MCF 10A (cell line): ENCODE results near the gene SLC25A42. TPM values are rescaled to one million over a fixed set of nuclear protein-coding genes. Genes with fewer than 3 reads are reported as not detected.

Experiments
- BruUV-seq: library from RNA; stranded (reverse); fragments of 400-500 nt; replicated peaks from 2 replicates; lab custom pipeline; 2021; lab: Mats Ljungman, UMichigan
- CTCF ChIA-PET: fragments of 300-600 bp; sonication (Branson Sonifier 250); formaldehyde crosslinking; extraction: SDS; loops from one replicate; lab custom pipeline; 2021; ENCODE audit warnings: antibody characterized with exemption, inconsistent platforms; lab: Yijun Ruan, JAX
- POLR2A ChIA-PET: fragments of 300-600, 350-650 bp; sonication (Branson Sonifier 250); formaldehyde crosslinking; extraction: SDS; loops from one replicate; lab custom pipeline; 2020; ENCODE audit warnings: antibody characterized with exemption, inconsistent platforms; lab: Yijun Ruan, JAX
- DNase-seq: peaks from one replicate; pipeline ENCODE4 v3.0.0-alpha.2; 2018; ENCODE audit not compliant: unreplicated experiment
- H3K27ac Mint-ChIP-seq: one replicate; pipeline ENCODE4 v1.8.0; 2022; ENCODE audit warnings: mild to moderate bottlenecking, low read depth, mixed read lengths; ENCODE audit not compliant: unreplicated experiment
- H3K27me3 Mint-ChIP-seq: one replicate; pipeline ENCODE4 v1.8.0; 2022; ENCODE audit warnings: mixed read lengths; ENCODE audit not compliant: insufficient read depth, unreplicated experiment
- H3K36me3 Mint-ChIP-seq: one replicate; pipeline ENCODE4 v1.8.0; 2022; ENCODE audit warnings: mild to moderate bottlenecking, moderate library complexity, mixed read lengths; ENCODE audit not compliant: insufficient read depth, unreplicated experiment
- H3K4me1 Mint-ChIP-seq: one replicate; pipeline ENCODE4 v1.8.0; 2022; ENCODE audit warnings: mixed read lengths; ENCODE audit not compliant: insufficient read depth, unreplicated experiment
- H3K4me3 Mint-ChIP-seq: one replicate; pipeline ENCODE4 v1.8.0; 2022; ENCODE audit warnings: mild to moderate bottlenecking, moderate library complexity, mixed read lengths; ENCODE audit not compliant: unreplicated experiment
- H3K9me3 Mint-ChIP-seq: one replicate; pipeline ENCODE4 v1.8.0; 2022; ENCODE audit warnings: mixed read lengths; ENCODE audit not compliant: unreplicated experiment
- CTCF ChIP-seq: fragments of 200-600 bp; IDR thresholded peaks from one replicate; pipeline ENCODE4 v1.8.0; 2022; ENCODE audit warnings: antibody characterized with exemption, mild to moderate bottlenecking; ENCODE audit not compliant: unreplicated experiment
- intact Hi-C: fragments of 100-400 bp; cut with micrococcal nuclease; formaldehyde crosslinking; loops from 2 replicates; pipeline ENCODE4 v1.14.1; 2022
- total RNA-seq: library from RNA; stranded (reverse); gene quantifications from 2 replicates; pipeline ENCODE4 v1.2.3, GENCODE V29; 2022

The SLC25A42 gene
- total RNA-seq, 1 experiment from 2014 or later, result 3.1 TPM

GRCh38 chr19:19155495-19156219 lies 91.9 kb downstream of the SLC25A42 start:
- Mint-ChIP-seq H3K27ac (no peak overlapping the region), H3K36me3 (peaks cover 6% of the 10 kb centered on the region), H3K9me3 (no peaks in the 10 kb centered on the region), H3K27me3 (no peaks in the 10 kb centered on the region), H3K4me1 (no peaks in the 10 kb centered on the region), H3K4me3 (no peak overlapping the region)
- ChIA-PET CTCF (interaction anchor here (0.6 to 4.2 kb wide), 6 partner anchors 7 to 334 kb away, joined by 3 to 33 read pairs (median 4); no protein-coding TSS in a partner anchor), POLR2A (interaction anchor here (1.2 kb wide), 1 partner anchor 32 kb away, joined by 3 read pairs; no protein-coding TSS in a partner anchor)
- BruUV-seq, result no TSS peak
- TF ChIP-seq CTCF, result no peak
- no peak for DNase-seq
- intact Hi-C loops, result no loop called here

GRCh38 chr19:19157808-19158207 lies 94.0 kb downstream of the SLC25A42 start:
- no peaks in the 10 kb centered on the region for H3K4me1 Mint-ChIP-seq
- H3K36me3 Mint-ChIP-seq, result peaks cover 6% of the 10 kb centered on the region
- H3K27ac Mint-ChIP-seq, result no peak overlapping the region
- no peaks in the 10 kb centered on the region for H3K27me3 Mint-ChIP-seq
- H3K4me3 Mint-ChIP-seq, result no peak overlapping the region
- TF ChIP-seq CTCF, result no peak
- no peak for DNase-seq
- POLR2A ChIA-PET, result interaction anchor here (1.2 kb wide), 1 partner anchor 358 kb away, joined by 4 read pairs; the partner anchor contains the start of gene NDUFA13
- no TSS peak for BruUV-seq
- no peaks in the 10 kb centered on the region for H3K9me3 Mint-ChIP-seq
- CTCF ChIA-PET, result interaction anchor here (1.0 to 4.2 kb wide), 4 partner anchors 12 to 34 kb away, joined by 3 to 33 read pairs (median 16); no protein-coding TSS in a partner anchor
- intact Hi-C loops, result no loop called here

- Mint-ChIP-seq H3K36me3 (peaks cover 6% of the 10 kb centered on the region), H3K9me3 (no peaks in the 10 kb centered on the region), H3K4me1 (no peaks in the 10 kb centered on the region), H3K4me3 (no peak overlapping the region), H3K27me3 (no peaks in the 10 kb centered on the region), H3K27ac (no peak overlapping the region)
- no peak for TF ChIP-seq CTCF
- POLR2A ChIA-PET, result interaction anchor here (0.6 kb wide), 1 partner anchor 9 kb away, joined by 3 read pairs; no protein-coding TSS in a partner anchor
- DNase-seq, result no peak
- intact Hi-C loops, result no loop called here
- CTCF ChIA-PET, result interaction anchor here (0.6 to 4.2 kb wide), 3 partner anchors 13 to 15 kb away, joined by 3 to 25 read pairs (median 4); no protein-coding TSS in a partner anchor
- no TSS peak for BruUV-seq
Observed at GRCh38 chr19:19159534-19159933, 95.7 kb downstream of the SLC25A42 start.

- Mint-ChIP-seq H3K4me1 (no peaks in the 10 kb centered on the region), H3K27ac (no peak overlapping the region), H3K4me3 (no peak overlapping the region), H3K27me3 (no peaks in the 10 kb centered on the region), H3K9me3 (no peaks in the 10 kb centered on the region), H3K36me3 (peaks cover 6% of the 10 kb centered on the region)
- BruUV-seq, result no TSS peak
- ChIA-PET POLR2A (no interaction called here), CTCF (interaction anchor here (0.6 to 0.8 kb wide), 2 partner anchors 13 to 457 kb away, joined by 3 read pairs; no protein-coding TSS in a partner anchor)
- intact Hi-C loops, result no loop called here
- no peak for DNase-seq
- no peak for TF ChIP-seq CTCF
Observed at GRCh38 chr19:19160461-19161035, 96.8 kb downstream of the SLC25A42 start.
